Skin epidermis (tissue), 12 donors: ENCODE data around the gene DHX36.

Experiments used
- H3K27ac ChIP-seq, 21 experiments: fragments of 200-600 bp; sonication (generic) in 11 of 21; one replicate each; pipeline ENCODE4 v1.5.0; 2020; ENCODE audit warnings: mild to moderate bottlenecking in 3 of 21, inconsistent platforms in 2 of 21, moderate library complexity in 2 of 21
- H3K4me3 ChIP-seq, 7 experiments: fragments of 200-600 bp; sonication (generic) in 2 of 7; one replicate each; pipeline ENCODE4 v1.5.0; 2020; ENCODE audit warnings: inconsistent platforms in 2 of 7, mild to moderate bottlenecking in 2 of 7, moderate library complexity in 1 of 7

The DHX36 gene

DNA sequence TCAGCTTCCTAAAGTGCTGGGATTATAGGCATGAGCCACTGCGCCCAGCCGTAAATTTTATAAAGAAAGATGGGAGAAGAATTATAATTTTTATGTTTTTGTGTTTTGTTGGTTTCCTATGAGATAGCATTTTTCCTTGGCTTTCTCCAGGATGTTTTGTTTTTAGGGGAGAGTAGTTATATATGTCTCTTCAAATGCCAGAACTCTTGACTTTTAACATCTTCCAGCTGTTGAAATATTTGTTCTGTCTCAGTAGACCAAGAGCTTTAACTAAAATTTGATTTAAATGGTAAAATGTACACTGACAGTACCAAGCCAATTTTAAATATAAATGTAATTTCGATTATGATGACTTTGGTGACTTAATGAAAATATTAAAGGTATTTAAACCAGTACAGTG is 96.8 kb downstream of the DHX36 start:
- Histone ChIP-seq H3K27ac (no peak overlapping the region), H3K4me3 (no peak overlapping the region)

DNA sequence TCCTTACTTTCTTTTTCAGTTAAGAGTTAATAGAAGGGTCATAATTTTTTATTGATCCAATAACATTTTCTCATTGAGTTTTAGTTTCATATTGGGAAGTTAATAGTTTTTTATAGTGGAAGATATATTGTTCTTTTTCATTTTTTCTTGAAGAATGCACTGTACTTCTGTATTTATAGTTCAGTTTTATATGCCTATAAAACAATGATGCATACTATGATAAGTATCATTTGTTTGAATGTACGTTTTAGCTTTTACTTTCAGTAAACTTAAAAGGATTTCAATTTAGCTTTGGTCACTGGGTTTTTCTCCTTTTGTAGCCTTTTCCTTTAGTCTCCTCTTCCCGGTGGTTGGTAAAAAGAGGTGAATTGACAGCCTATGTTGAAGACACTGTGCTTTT is 98.8 kb downstream of the DHX36 start:
- no peak overlapping the region for H3K4me3 ChIP-seq
- no peak overlapping the region for H3K27ac ChIP-seq

DNA sequence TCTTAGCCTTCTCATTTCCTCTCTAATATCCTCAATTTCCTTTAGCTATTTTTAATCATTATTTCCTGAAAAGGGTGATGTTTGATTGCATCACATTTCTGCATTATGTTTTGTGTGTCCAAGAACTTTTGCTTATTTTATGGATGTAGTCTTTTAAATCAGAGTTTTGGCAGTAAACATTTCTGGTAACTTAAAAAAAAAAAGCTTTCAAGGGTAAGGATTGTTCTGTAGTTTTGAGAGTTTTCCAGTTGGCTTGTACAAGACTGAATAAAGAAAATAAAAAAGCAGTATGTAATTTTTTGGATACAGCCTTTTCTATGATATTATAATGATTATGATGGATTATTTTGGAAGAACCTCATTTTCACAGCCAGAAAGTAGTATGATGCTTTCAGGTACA is 99.4 kb downstream of the DHX36 start:
- Histone ChIP-seq H3K4me3 (no peak overlapping the region), H3K27ac (no peak overlapping the region)

DNA sequence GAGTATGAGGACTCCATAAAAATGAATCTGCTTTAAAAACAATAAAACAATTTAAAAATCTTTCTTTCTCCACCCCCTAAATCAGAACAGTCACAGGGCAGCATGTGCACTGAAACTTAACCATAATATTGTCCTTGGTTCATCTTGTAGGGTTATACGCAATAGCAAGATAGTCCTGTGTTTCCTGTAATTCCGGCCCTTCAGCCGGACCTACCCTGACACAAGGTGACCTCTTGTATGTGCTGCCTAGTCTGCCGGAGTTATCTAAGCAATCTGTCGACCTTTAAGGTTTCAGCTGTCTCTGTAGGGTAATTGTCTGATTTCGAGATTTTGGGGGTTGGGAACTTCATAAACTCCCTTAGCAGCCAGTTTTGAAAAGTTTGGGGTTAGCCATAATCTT is 99.9 kb downstream of the DHX36 start:
- H3K27ac ChIP-seq: no peak overlapping the region

DNA sequence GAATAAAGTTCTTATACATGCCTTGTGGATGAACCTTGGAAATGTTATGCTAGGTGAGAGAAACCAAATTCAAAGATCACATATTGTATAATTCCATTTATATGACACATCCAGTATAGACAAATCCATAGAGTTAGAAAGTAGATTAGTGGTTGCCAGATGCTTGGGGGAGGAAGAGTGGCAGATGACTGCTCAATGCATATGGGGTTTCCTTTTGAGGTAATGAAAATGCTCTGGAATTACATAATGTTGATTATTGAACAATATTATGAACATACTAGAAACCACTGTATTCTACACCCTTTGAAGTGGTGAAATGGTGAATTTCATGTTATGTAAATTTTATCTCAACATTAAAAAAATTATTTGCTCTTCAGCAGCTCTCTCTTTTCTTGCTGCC is 100.8 kb downstream of the DHX36 start:
- Histone ChIP-seq H3K4me3 (no peak overlapping the region), H3K27ac (no peak overlapping the region)

More for the DNA sequence above, 99.9 kb downstream of the DHX36 start:
- H3K4me3 ChIP-seq: no peak overlapping the region
